H9 (cell line): ENCODE measurements around the gene ARHGAP15. TPM values are rescaled to one million over a fixed set of nuclear protein-coding genes. Genes with fewer than 3 reads are reported as not detected.

Source experiments
- DNase-seq: peaks from one replicate; pipeline ENCODE4 v3.0.0-alpha.2; 2017
- H2AFZ ChIP-seq: one replicate; pipeline ENCODE4 v1.6.1; 2013; ENCODE audit warnings: mild to moderate bottlenecking, low read length, control low read depth, moderate library complexity
- H2AK5ac ChIP-seq: 2 replicates; pipeline ENCODE4 v1.6.1; 2013; ENCODE audit warnings: low read length, control low read depth, mixed read lengths; ENCODE audit not compliant: insufficient read length
- H2BK120ac ChIP-seq: one replicate; pipeline ENCODE4 v1.6.1; 2013; ENCODE audit warnings: low read depth, mild to moderate bottlenecking, low read length, control low read depth, inconsistent platforms; ENCODE audit not compliant: poor library complexity, severe bottlenecking
- H2BK12ac ChIP-seq: 2 replicates; pipeline ENCODE4 v1.6.1; 2013; ENCODE audit warnings: low read length, control low read depth, mixed read lengths, low read depth; ENCODE audit not compliant: insufficient read length
- H2BK15ac ChIP-seq: 2 replicates; pipeline ENCODE4 v1.6.1; 2013; ENCODE audit warnings: low read depth, low read length, control low read depth
- H2BK20ac ChIP-seq: one replicate; pipeline ENCODE4 v1.6.1; 2013; ENCODE audit warnings: low read depth, mild to moderate bottlenecking, low read length, control low read depth, inconsistent platforms; ENCODE audit not compliant: poor library complexity, severe bottlenecking
- H2BK5ac ChIP-seq: 2 replicates; pipeline ENCODE4 v1.6.1; 2013; ENCODE audit warnings: low read length, control low read depth, mixed read lengths; ENCODE audit not compliant: insufficient read length
- H3K14ac ChIP-seq: 2 replicates; pipeline ENCODE4 v1.6.1; 2013; ENCODE audit warnings: low read length, control low read depth; ENCODE audit not compliant: insufficient read depth
- H3K18ac ChIP-seq: 2 replicates; pipeline ENCODE4 v1.6.1; 2013; ENCODE audit warnings: low read depth, mild to moderate bottlenecking, mixed read lengths, low read length, control low read depth; ENCODE audit not compliant: insufficient read length
- H3K23ac ChIP-seq: 2 replicates; pipeline ENCODE4 v1.6.1; 2013; ENCODE audit warnings: low read length, control low read depth, mixed read lengths, low read depth; ENCODE audit not compliant: insufficient read length
- H3K23me2 ChIP-seq: 2 replicates; pipeline ENCODE4 v1.6.1; 2013; ENCODE audit warnings: low read depth, mild to moderate bottlenecking, mixed read lengths, low read length, control low read depth; ENCODE audit not compliant: insufficient read length, poor library complexity, severe bottlenecking
- H3K27ac ChIP-seq: 2 replicates; pipeline ENCODE4 v1.5.1; 2013; ENCODE audit warnings: low read length, control low read depth, mixed read lengths, low read depth; ENCODE audit not compliant: insufficient read length
- H3K27me3 ChIP-seq: 2 replicates; pipeline ENCODE4 v1.6.1; 2013; ENCODE audit warnings: low read length, control low read depth, inconsistent platforms; ENCODE audit not compliant: insufficient read depth
- H3K4ac ChIP-seq: 2 replicates; pipeline ENCODE4 v1.6.1; 2013; ENCODE audit warnings: low read depth, mild to moderate bottlenecking, control low read depth, inconsistent platforms, low read length, moderate library complexity
- H3K4me1 ChIP-seq: 2 replicates; pipeline ENCODE4 v1.6.1; 2013; ENCODE audit warnings: low read length, control low read depth, inconsistent platforms; ENCODE audit not compliant: insufficient read depth
- H3K4me2 ChIP-seq: 2 replicates; pipeline ENCODE4 v1.6.1; 2013; ENCODE audit warnings: low read length, control low read depth, mixed read lengths; ENCODE audit not compliant: insufficient read length, insufficient read depth
- H3K56ac ChIP-seq: 2 replicates; pipeline ENCODE4 v1.6.1; 2013; ENCODE audit warnings: low read depth, mild to moderate bottlenecking, mixed read lengths, low read length, control low read depth; ENCODE audit not compliant: insufficient read length
- H3K79me1 ChIP-seq: 2 replicates; pipeline ENCODE4 v1.6.1; 2013; ENCODE audit warnings: low read depth, mild to moderate bottlenecking, moderate library complexity, low read length, control low read depth, inconsistent platforms; ENCODE audit not compliant: insufficient read depth, poor library complexity, severe bottlenecking
- H3K79me2 ChIP-seq: 2 replicates; pipeline ENCODE4 v1.6.1; 2013; ENCODE audit warnings: low read length, control low read depth, inconsistent platforms; ENCODE audit not compliant: insufficient read depth
- H3K9ac ChIP-seq: 2 replicates; pipeline ENCODE4 v1.6.1; 2013; ENCODE audit warnings: low read length, control low read depth, mixed read lengths; ENCODE audit not compliant: insufficient read length; ENCODE audit errors: extremely low read depth
- H3K9me3 ChIP-seq: one replicate; pipeline ENCODE4 v1.6.1; 2013; ENCODE audit warnings: low read depth, low read length, inconsistent platforms; ENCODE audit not compliant: control insufficient read depth
- H3T11ph ChIP-seq: one replicate; pipeline ENCODE4 v1.6.1; 2013; ENCODE audit warnings: mild to moderate bottlenecking, low read length, control low read depth, inconsistent platforms
- H4K20me1 ChIP-seq: one replicate; pipeline ENCODE4 v1.6.1; 2013; ENCODE audit not compliant: control insufficient read depth, insufficient read length, insufficient read depth
- H4K5ac ChIP-seq: 2 replicates; pipeline ENCODE4 v1.6.1; 2013; ENCODE audit warnings: low read depth, mild to moderate bottlenecking, mixed read lengths, low read length, control low read depth; ENCODE audit not compliant: insufficient read length
- H4K8ac ChIP-seq: replicated peaks from 2 replicates; pipeline ENCODE4 v1.6.1; 2013; ENCODE audit warnings: low read length, control low read depth, mixed read lengths, low read depth; ENCODE audit not compliant: insufficient read length
- H4K91ac ChIP-seq: 2 replicates; pipeline ENCODE4 v1.6.1; 2013; ENCODE audit warnings: low read depth, mild to moderate bottlenecking, moderate library complexity, mixed read lengths, low read length, control low read depth; ENCODE audit not compliant: insufficient read length
- H3K27ac Mint-ChIP-seq, 3 experiments: 2 replicates in 2 of 3; 3 replicates in 1 of 3; pipeline ENCODE4 v1.8.0; 2020 to 2021; ENCODE audit warnings: mixed read lengths in 3 of 3, mild to moderate bottlenecking in 1 of 3, moderate library complexity in 1 of 3
- H3K27me3 Mint-ChIP-seq: 2 replicates; pipeline ENCODE4 v1.8.0; 2021; ENCODE audit warnings: low read depth, mild to moderate bottlenecking, moderate library complexity, mixed read lengths
- H3K36me3 Mint-ChIP-seq, 3 experiments: 2 replicates in 2 of 3; 3 replicates in 1 of 3; pipeline ENCODE4 v1.8.0; 2020 to 2021; ENCODE audit warnings: low read depth in 3 of 3, mixed read lengths in 3 of 3; ENCODE audit not compliant: insufficient read depth in 1 of 3
- H3K4me1 Mint-ChIP-seq, 2 experiments: 2 replicates each; pipeline ENCODE4 v1.8.0; 2020; ENCODE audit warnings: mixed read lengths in 2 of 2
- H3K4me3 Mint-ChIP-seq, 2 experiments: 2 replicates in 1 of 2; 3 replicates in 1 of 2; pipeline ENCODE4 v1.8.0; 2020 to 2021; ENCODE audit warnings: mild to moderate bottlenecking in 2 of 2, mixed read lengths in 2 of 2, moderate library complexity in 1 of 2
- H3K9me3 Mint-ChIP-seq, 2 experiments: 2 replicates in 1 of 2; 3 replicates in 1 of 2; pipeline ENCODE4 v1.8.0; 2020; ENCODE audit warnings: mild to moderate bottlenecking in 2 of 2, mixed read lengths in 2 of 2, moderate library complexity in 1 of 2
- WGBS: extraction: QIAGEN DNeasy Blood & Tissue Kit; methylation state at CpG from one replicate; pipeline ENCODE4 v1.1.7; 2013; ENCODE audit warnings: missing lambda C conversion rate, low lambda C conversion rate, mixed read lengths; ENCODE audit not compliant: insufficient read length; ENCODE audit errors: extremely low coverage; 5-methylcytosine and 5-hydroxymethylcytosine counted together
- total RNA-seq: library from RNA; stranded (reverse); gene quantifications from 2 replicates; pipeline ENCODE4 v1.2.1, GENCODE V29; 2021
- TF ChIP-seq, protein P1 (sequence below): fragments of 200-600 bp; sonication (generic); conservative IDR thresholded peaks from 3 replicates; pipeline ENCODE4 v1.8.0; 2021; ENCODE audit warnings: antibody characterized with exemption, mild to moderate bottlenecking

Gene ARHGAP15
- total RNA-seq, 1 experiment from 2014 or later: not detected

DNA sequence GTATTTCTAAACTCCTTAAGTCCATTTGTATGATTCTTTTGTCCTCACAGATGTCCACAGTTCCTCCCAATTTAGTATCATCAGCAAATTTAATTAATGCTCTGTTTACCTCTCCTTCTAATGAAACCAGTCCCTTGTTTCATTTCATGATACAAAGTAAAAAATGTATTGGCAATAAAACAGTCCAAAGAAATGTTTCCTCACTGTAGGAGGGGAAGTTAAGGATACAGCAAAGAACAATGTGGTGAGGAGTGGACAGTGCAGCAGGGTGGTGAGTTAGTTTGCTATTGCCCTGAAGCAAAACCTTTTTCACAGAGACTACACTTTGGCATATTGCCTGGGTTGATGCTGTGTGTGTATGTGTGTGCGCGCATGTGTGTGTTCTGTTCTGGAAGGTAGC lies 401.5 kb downstream of the ARHGAP15 start:
- Histone ChIP-seq H3K27me3 (no peaks in the 10 kb centered on the region), H2BK20ac (no peak overlapping the region), H2AFZ (no peak overlapping the region), H4K8ac (no peak overlapping the region), H3K23me2 (no peaks in the 10 kb centered on the region), H4K20me1 (no peaks in the 10 kb centered on the region), H3K18ac (no peak overlapping the region), H3K4me2 (no peak overlapping the region), H2BK15ac (no peak overlapping the region), H3K9ac (no peak overlapping the region), H3K27ac (no peak overlapping the region), H3K4me1 (no peaks in the 10 kb centered on the region), H3K23ac (no peak overlapping the region), H2BK120ac (no peak overlapping the region), H3K79me2 (no peaks in the 10 kb centered on the region), H4K91ac (no peak overlapping the region), H2BK5ac (no peak overlapping the region), H2BK12ac (no peak overlapping the region), H3T11ph (no peak overlapping the region), H3K9me3 (no peaks in the 10 kb centered on the region), H3K79me1 (no peaks in the 10 kb centered on the region), H2AK5ac (no peak overlapping the region), H3K14ac (no peak overlapping the region), H3K56ac (no peak overlapping the region), H4K5ac (no peak overlapping the region), H3K4ac (no peak overlapping the region)
- H3K9me3 Mint-ChIP-seq: no peaks in the 10 kb centered on the region
- H3K27ac Mint-ChIP-seq: no peak overlapping the region
- H3K4me3 Mint-ChIP-seq: no peak overlapping the region
- peaks cover 6 to 7% of the 10 kb centered on the region in 2 experiments for H3K4me1 Mint-ChIP-seq
- TF ChIP-seq, protein P1, sequence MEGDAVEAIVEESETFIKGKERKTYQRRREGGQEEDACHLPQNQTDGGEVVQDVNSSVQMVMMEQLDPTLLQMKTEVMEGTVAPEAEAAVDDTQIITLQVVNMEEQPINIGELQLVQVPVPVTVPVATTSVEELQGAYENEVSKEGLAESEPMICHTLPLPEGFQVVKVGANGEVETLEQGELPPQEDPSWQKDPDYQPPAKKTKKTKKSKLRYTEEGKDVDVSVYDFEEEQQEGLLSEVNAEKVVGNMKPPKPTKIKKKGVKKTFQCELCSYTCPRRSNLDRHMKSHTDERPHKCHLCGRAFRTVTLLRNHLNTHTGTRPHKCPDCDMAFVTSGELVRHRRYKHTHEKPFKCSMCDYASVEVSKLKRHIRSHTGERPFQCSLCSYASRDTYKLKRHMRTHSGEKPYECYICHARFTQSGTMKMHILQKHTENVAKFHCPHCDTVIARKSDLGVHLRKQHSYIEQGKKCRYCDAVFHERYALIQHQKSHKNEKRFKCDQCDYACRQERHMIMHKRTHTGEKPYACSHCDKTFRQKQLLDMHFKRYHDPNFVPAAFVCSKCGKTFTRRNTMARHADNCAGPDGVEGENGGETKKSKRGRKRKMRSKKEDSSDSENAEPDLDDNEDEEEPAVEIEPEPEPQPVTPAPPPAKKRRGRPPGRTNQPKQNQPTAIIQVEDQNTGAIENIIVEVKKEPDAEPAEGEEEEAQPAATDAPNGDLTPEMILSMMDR: no peak
- DNase-seq: no peak
- no CpG with 5 or more reads among the region's 2 CpGs for WGBS
- no peaks in the 10 kb centered on the region for H3K36me3 Mint-ChIP-seq
- H3K27me3 Mint-ChIP-seq: no peaks in the 10 kb centered on the region
